B cell (primary cell): ENCODE data around the gene VSTM2L. TPM values are rescaled to one million over a fixed set of nuclear protein-coding genes. Genes with fewer than 3 reads are reported as not detected.

Experiments
- ATAC-seq: fragments of 200-7000 bp; cut with Tn5 transposase; one replicate; pipeline ENCODE4 v1.10.0; 2021; ENCODE audit warnings: low read depth, mild to moderate bottlenecking, moderate number of reproducible peaks, moderate library complexity
- CTCF ChIA-PET: fragments of 350-600 bp; sonication (Branson Sonifier 250); formaldehyde crosslinking; loops from one replicate; lab custom pipeline; 2021; ENCODE audit warnings: antibody characterized with exemption, inconsistent platforms; lab: Charles Lee
- POLR2A ChIA-PET: fragments of 350-600 bp; sonication (Branson Sonifier 250); formaldehyde crosslinking; loops from one replicate; lab custom pipeline; 2021; ENCODE audit warnings: antibody characterized with exemption; lab: Charles Lee
- DNase-seq: peaks from one replicate; pipeline ENCODE4 v3.0.0; 2013
- H2AFZ ChIP-seq: 2 replicates; pipeline ENCODE4 v1.6.1; 2012; ENCODE audit warnings: mild to moderate bottlenecking, low read depth, low read length; ENCODE audit not compliant: insufficient read depth, poor library complexity, severe bottlenecking
- H3K27ac ChIP-seq, 2 donors: 1 replicate in 1 of 2; 2 replicates in 1 of 2; pipeline ENCODE4 v1.5.1; 2012 to 2013; ENCODE audit warnings: low read length in 2 of 2, mild to moderate bottlenecking in 2 of 2, moderate library complexity in 1 of 2
- H3K27me3 ChIP-seq, 4 experiments: fragments of 200-600 bp in 1 of 4; sonication (generic) in 1 of 4; replicated peaks in 1 of 4; 1 replicate in 2 of 4; 2 replicates in 2 of 4; pipeline versions ENCODE4 v1.6.1 to v1.7.0; 2013 to 2016; ENCODE audit warnings: low read length in 3 of 4, mild to moderate bottlenecking in 2 of 4, mixed read lengths in 1 of 4, moderate library complexity in 1 of 4; ENCODE audit not compliant: insufficient read depth in 4 of 4, control insufficient read depth in 3 of 4; ENCODE audit errors: control extremely low read depth in 1 of 4
- H3K36me3 ChIP-seq, 2 experiments: replicated peaks in 1 of 2; 1 replicate in 1 of 2; 2 replicates in 1 of 2; pipeline versions ENCODE4 v1.6.1 to v1.7.1; 2013; ENCODE audit warnings: low read length in 1 of 2; ENCODE audit not compliant: insufficient read depth in 2 of 2, control insufficient read depth in 1 of 2; ENCODE audit errors: control extremely low read depth in 1 of 2, extremely low read depth in 1 of 2
- H3K4me1 ChIP-seq, 2 donors: fragments of 200-600 bp in 1 of 2; sonication (generic) in 1 of 2; 1 replicate in 1 of 2; 2 replicates in 1 of 2; pipeline versions ENCODE4 v1.5.1 to v1.6.1; 2013 to 2017; ENCODE audit warnings: low read length in 2 of 2; ENCODE audit not compliant: control insufficient read depth in 2 of 2, insufficient read depth in 2 of 2
- H3K4me2 ChIP-seq: replicated peaks from 2 replicates; pipeline ENCODE3; 2012; ENCODE audit warnings: mild to moderate bottlenecking, low read depth, low read length; ENCODE audit not compliant: poor library complexity, severe bottlenecking
- H3K4me3 ChIP-seq, 5 experiments: fragments of 200-600 bp in 1 of 5; sonication (generic) in 1 of 5; 1 replicate in 3 of 5; 2 replicates in 2 of 5; pipeline versions ENCODE4 v1.5.1 to v1.7.0; 2011 to 2016; ENCODE audit warnings: low read length in 4 of 5, mild to moderate bottlenecking in 4 of 5, low read depth in 2 of 5, control low read depth in 1 of 5, moderate library complexity in 1 of 5; ENCODE audit not compliant: insufficient read depth in 1 of 5; ENCODE audit errors: control extremely low read depth in 1 of 5, extremely low read depth in 1 of 5
- H3K79me2 ChIP-seq: fragments of 200-600 bp; sonication (generic); one replicate; pipeline ENCODE4 v1.6.0; 2016; ENCODE audit warnings: low read length; ENCODE audit not compliant: control insufficient read depth, insufficient read depth
- H3K9ac ChIP-seq: fragments of 200-600 bp; sonication (generic); 2 replicates; pipeline ENCODE4 v1.6.1; 2017; ENCODE audit warnings: mild to moderate bottlenecking, low read length, moderate library complexity
- H3K9me3 ChIP-seq, 3 donors: one replicate each; pipeline versions ENCODE4 v1.6.1 to v1.7.1; 2013; ENCODE audit warnings: low read length in 2 of 3; ENCODE audit not compliant: control insufficient read depth in 2 of 3, insufficient read depth in 1 of 3; ENCODE audit errors: control extremely low read depth in 1 of 3
- H4K20me1 ChIP-seq: 2 replicates; pipeline ENCODE4 v1.6.0; 2012; ENCODE audit warnings: mild to moderate bottlenecking, low read length; ENCODE audit not compliant: insufficient read depth, control insufficient read depth, poor library complexity, severe bottlenecking
- H3K27ac Mint-ChIP-seq: one replicate; pipeline ENCODE4 v1.8.0; 2021; ENCODE audit warnings: mixed read lengths
- H3K27me3 Mint-ChIP-seq: one replicate; pipeline ENCODE4 v1.8.0; 2021; ENCODE audit warnings: mixed read lengths
- H3K4me1 Mint-ChIP-seq: one replicate; pipeline ENCODE4 v1.8.0; 2021; ENCODE audit warnings: mixed read lengths
- H3K4me3 Mint-ChIP-seq: one replicate; pipeline ENCODE4 v1.8.0; 2021; ENCODE audit warnings: mixed read lengths
- H3K9me3 Mint-ChIP-seq: one replicate; pipeline ENCODE4 v1.8.0; 2022; ENCODE audit warnings: mixed read lengths; ENCODE audit not compliant: insufficient read depth
- CTCF ChIP-seq: fragments of 200-600 bp; IDR thresholded peaks from one replicate; pipeline ENCODE4 v1.8.0; 2022; ENCODE audit warnings: antibody characterized with exemption, mild to moderate bottlenecking
- EZH2 ChIP-seq: IDR thresholded peaks from 2 replicates; pipeline ENCODE4 v1.6.1; 2012; ENCODE audit warnings: borderline replicate concordance, low read depth, mild to moderate bottlenecking, moderate library complexity, low read length; ENCODE audit not compliant: insufficient read depth, poor library complexity, severe bottlenecking
- WGBS: methylation state at CpG from one replicate; pipeline ENCODE4 v1.1.5; 2013; ENCODE audit warnings: missing lambda C conversion rate; ENCODE audit not compliant: insufficient coverage; 5-methylcytosine and 5-hydroxymethylcytosine counted together
- intact Hi-C: fragments of 100-400 bp; cut with micrococcal nuclease; formaldehyde crosslinking; loops from one replicate; pipeline ENCODE4 v1.10.0; 2022
- polyA plus RNA-seq: library from polyadenylated mRNA; depleted of rRNA; stranded (reverse); fragments of >200 nt; gene quantifications from 2 replicates; pipeline ENCODE4 v1.2.3, GENCODE V29; 2012
- total RNA-seq, 2 donors: library from RNA; stranded (reverse); fragments of 120-200 nt in 1 of 2; gene quantifications; 1 replicate in 1 of 2; 2 replicates in 1 of 2; pipeline versions ENCODE4 v1.2.3 to v1.2.4, GENCODE V29; 2013 to 2022

Gene VSTM2L
- total and polyA plus RNA-seq, 2 donors (not counting 1 experiment from before 2014, with no cell fraction given): 0.25 TPM; not detected in 1

GRCh38 chr20:37879843-37880242 lies 23.1 kb upstream of the VSTM2L start:
- Histone ChIP-seq H3K4me1 (no peaks in the 10 kb centered on the region), H4K20me1 (no peaks in the 10 kb centered on the region), H3K36me3 (no peaks in the 10 kb centered on the region), H3K9me3 (no peaks in the 10 kb centered on the region), H2AFZ (no peak overlapping the region), H3K4me2 (no peak overlapping the region), H3K27me3 (no peaks in the 10 kb centered on the region), H3K27ac (no peak overlapping the region), H3K9ac (no peak overlapping the region), H3K4me3 (no peak overlapping the region), H3K79me2 (no peaks in the 10 kb centered on the region)
- DNase-seq: no peak
- TF ChIP-seq CTCF: no peak
- TF ChIP-seq EZH2: no peak
- no peaks in the 10 kb centered on the region for H3K27me3 Mint-ChIP-seq
- intact Hi-C loops: no loop called here
- no peaks in the 10 kb centered on the region for H3K9me3 Mint-ChIP-seq
- H3K4me1 Mint-ChIP-seq: no peaks in the 10 kb centered on the region
- H3K4me3 Mint-ChIP-seq: no peak overlapping the region
- ChIA-PET CTCF (interaction anchor here (0.5 kb wide), 1 partner anchor 82 kb away, joined by 3 read pairs; no protein-coding TSS in a partner anchor), POLR2A (no interaction called here)
- H3K27ac Mint-ChIP-seq: no peak overlapping the region
- ATAC-seq: no peak
- 100% methylated on average over 1 of the region's 1 CpG for WGBS

GRCh38 chr20:37880726-37881591 lies 22.0 kb upstream of the VSTM2L start:
- Histone ChIP-seq H3K36me3 (no peaks in the 10 kb centered on the region), H3K79me2 (no peaks in the 10 kb centered on the region), H3K27ac (no peak overlapping the region), H3K4me2 (no peak overlapping the region), H2AFZ (no peak overlapping the region), H3K4me3 (no peak overlapping the region), H4K20me1 (no peaks in the 10 kb centered on the region), H3K27me3 (no peaks in the 10 kb centered on the region), H3K9me3 (peaks cover 0 to 3% (median 0%) of the 10 kb centered on the region in 3 donors), H3K4me1 (no peaks in the 10 kb centered on the region), H3K9ac (no peak overlapping the region)
- TF ChIP-seq EZH2 (no peak), CTCF (no peak)
- ChIA-PET CTCF (no interaction called here), POLR2A (interaction anchor here (0.6 kb wide), 1 partner anchor 43 kb away, joined by 3 read pairs; no protein-coding TSS in a partner anchor)
- 84% methylated on average over 18 of the region's 18 CpGs for WGBS
- Mint-ChIP-seq H3K9me3 (no peaks in the 10 kb centered on the region), H3K4me1 (no peaks in the 10 kb centered on the region), H3K27ac (no peak overlapping the region), H3K27me3 (no peaks in the 10 kb centered on the region), H3K4me3 (no peak overlapping the region)
- intact Hi-C loops: no loop called here
- ATAC-seq: no peak
- DNase-seq: no peak
